Measurements from ENCODE around the gene CD55.

GRCh38 chr1:207274882-207275281 lies 46.6 kb upstream of the CD55 start:
- TF ChIP-seq CTCF (IDR thresholded peaks at IDR 0.05; ENCODE audit: low read depth, low read length): no peak
- TF ChIP-seq EZH2phosphoT487 (IDR thresholded peaks at IDR 0.05; ENCODE audit: low read depth): no peak

Measured in OCI-LY3 (cell line).